Stimulated activated CD8-positive, alpha-beta memory T cell treated with anti-CD3 and anti-CD28 coated beads, Interleukin-2, amount 100 ng/mL, for 1 hour (primary cell): ENCODE measurements around the gene SERPINB5.

ENCODE experiments used
- DNase-seq, 2 donors: peaks; one replicate each; pipeline ENCODE4 v3.0.0-alpha.2; 2020; ENCODE audit warnings: low read depth in 2 of 2

SERPINB5 gene

DNA sequence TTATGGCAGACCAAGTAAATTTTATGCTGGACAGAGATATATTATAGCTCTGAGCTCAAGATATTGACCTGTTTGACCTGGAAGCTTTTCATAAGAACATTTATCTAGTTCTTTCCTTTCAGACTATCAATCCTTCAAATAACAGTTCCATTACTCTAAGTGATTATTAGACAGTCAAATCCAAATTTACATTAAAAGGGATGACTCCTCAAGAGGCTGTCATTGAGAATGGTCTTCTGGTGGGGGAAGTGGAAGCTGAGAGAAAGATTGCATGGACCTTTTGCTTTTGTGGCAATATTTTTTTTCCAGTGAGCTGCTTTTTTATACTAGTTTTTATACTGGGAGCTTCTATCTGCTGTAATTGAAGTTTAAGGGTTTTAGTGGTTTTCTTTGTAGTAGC, 50.5 kb downstream of the SERPINB5 start:
- no peak for DNase-seq

DNA sequence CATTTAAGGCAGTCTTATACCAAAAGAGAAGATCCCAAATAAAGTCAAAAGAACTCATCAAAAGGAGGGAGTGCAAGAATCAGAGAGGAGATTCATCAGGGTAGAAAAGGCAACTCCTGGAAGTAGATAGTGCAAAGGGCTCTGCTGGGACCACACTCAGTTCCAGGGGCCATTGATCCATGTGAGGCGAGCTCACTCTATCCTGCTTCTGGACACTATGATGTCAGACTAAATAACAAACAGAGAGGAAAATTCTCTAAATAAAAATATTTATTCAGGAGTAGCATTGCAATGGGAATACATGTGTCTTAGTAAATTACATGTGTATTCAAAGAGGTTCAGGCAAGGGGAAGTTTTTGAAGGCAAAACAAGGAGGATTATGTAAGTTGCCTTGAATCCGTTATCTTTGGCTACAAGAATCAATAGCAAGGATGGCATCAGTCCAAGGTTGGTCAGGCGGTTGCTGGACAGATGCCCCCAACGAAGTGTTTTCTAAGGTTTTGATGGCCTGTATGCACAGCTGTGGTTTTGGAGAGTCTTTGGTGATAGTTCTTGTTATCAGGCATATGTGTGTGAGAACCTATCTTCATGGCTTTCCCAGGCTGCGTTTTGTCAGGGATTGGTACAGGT, 52.2 kb downstream of the SERPINB5 start:
- DNase-seq, result no peak

DNA sequence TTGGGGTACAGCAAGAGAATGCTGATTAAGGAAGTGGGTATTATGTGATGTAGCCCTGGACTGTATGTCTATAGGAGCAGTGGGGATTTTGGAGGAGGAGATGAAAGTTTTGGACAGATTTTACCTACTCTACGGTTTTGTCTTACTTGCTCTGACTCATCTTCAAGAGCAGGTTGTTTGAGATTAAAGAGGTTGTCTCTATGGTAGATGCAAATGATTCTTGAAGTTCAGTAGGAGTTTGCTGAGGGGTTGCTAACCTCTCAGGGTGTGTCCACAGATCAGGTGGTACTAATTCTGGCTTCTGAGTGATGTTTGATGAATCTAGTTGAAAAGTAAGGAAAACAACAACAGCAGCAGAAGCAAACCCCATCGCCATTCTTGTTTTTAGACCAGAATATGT, 55.7 kb downstream of the SERPINB5 start:
- no peak for DNase-seq

DNA sequence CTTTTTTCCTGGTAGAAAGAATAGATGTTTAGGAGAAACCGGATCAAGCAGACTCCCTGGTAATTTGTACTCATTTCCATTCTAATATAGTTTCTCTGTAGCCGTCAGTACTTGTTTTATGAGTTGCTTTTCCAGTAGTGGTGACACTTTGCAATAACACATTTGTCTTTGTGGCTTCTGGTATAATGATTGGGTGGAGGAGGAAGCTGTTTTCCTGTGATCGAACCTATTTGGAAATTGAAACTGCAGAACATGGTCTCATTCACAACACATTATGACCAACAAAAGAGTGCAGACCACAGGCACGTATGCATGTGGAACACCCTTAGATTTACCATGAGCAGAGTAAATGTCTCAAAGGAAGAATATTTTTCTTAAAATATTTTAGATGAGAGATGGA, 57.9 kb downstream of the SERPINB5 start:
- no peak for DNase-seq

DNA sequence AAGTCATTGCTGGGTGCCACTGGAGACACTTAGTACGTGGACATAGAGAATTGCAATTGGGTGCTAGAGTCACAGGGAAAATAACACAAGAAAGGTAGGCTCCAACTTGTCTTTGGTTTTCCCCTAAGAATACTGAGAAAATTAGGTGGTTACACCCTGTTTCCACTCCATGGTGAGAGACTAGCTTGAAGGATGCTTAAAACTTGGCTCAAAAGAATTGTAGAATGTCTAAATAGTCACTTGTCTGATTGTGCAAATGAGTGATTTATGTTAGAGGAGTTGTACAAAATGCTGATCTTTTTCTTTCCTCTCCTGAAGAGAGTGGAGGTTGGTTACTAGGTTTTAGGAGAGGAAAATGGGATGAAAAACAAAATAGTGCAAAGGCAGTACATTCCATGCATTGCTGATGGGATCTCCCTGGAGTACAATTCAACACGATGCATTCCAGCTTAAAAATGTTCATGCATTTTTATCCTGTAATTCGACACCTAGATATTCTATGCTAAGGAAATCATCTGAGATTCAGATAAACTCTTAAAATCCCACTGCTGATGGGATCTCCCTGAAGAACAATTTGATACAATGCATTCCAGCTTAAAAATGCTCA, 63.2 kb downstream of the SERPINB5 start:
- DNase-seq, result no peak

DNA sequence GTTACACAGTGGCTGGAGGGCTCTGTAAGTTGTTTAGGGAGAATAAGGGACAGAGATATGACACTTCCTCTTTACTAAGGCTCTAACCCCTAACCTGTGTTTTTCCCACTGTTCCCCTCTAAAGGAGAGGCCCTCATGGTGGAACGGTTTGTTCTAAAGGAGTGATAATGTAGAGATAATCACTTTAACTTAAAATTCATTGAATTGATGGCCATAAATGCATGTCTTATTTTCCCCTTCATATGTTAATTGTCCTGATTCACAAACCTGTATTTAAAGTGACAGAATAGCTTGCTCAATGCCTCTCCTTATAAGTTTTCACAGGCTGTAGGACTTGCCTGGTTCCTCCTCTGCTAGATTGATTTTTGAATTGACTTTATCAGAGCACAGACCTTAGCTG, 65.3 kb downstream of the SERPINB5 start, which contains the start of gene SERPINB12:
Gene SERPINB12, plus strand, starts transcription at position 301 of the 400 bp plus-strand sequence. CDS start 13,791 bp downstream, outside the sequence.
- no peak for DNase-seq

GRCh38 chr18:63544017-63544416, 67.3 kb downstream of the SERPINB5 start:
- DNase-seq, result no peak

DNA sequence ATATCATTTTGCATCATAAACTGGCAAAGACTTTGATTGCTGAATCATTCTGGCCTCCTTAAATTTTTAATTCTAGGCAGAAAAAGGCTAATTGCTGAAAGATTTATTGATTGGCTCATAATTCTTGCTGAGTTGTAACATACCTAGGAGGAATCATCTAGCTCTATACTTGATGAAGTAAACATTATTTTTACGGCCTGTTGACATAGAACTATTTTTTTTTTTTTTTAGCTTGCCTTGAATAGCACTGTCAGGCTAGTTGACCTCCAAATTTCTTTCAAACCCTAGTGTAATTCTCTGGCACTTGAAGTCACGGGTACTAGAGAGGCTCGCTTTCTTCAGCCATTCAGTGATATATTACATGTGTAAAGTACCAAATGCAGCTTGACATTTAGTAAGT, 68.2 kb downstream of the SERPINB5 start:
- no peak for DNase-seq

DNA sequence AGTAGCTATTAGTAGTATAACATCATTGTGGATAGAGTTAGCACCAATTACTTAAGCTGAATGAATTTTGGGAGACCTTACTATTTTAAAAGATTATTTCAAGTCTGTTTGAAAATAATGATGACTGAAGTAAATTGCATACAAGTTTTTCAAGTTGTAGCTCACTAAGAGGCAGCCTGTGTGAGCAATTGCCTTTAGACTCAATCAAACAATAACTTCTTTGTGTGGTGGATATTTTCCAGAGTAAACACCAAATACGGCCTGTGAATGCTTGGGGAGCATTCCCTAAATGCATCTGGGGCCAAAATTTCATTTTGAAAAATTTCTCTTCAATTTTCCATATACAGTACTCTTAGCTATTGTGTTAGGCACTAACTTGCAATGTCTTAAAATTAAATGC, 73.3 kb downstream of the SERPINB5 start:
- DNase-seq, result no peak

DNA sequence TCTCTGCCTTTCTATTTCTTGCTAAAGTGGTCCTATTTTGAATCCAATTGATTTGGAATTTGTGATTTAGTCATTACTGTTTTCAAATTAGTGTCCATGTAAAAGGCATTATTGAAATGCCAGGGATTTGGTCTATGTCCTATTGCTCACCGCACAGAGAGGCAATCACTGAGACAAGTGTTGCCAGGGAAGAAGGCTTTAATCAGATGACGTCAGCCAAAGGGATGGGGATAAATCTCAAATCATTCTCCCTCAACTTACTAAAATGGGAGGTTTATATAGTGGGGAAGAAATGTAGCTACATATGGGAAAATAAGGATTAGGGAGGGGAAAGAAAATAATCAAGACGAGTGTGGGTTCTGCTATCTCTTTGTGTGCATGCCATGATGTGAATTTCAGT, 75.0 kb downstream of the SERPINB5 start:
- no peak for DNase-seq

DNA sequence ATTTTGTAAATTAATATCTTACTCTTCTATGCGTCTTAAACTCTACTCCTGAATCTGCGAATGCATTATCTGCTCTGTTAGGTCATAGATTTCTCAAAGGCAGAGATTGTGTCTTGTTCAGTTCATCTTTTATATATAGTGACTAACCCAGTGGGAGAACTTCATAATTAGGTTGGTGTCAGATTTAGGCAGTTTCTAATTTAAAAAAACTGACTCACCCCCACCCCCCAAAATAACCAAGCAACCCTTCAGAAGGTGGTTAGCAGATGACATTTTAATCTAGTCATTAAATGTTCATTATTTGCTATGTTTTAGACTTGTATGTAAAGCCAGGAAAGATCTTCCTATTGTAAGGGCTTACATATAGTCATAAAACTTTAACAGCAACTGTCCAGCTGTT, 75.8 kb downstream of the SERPINB5 start:
- DNase-seq, result no peak

GRCh38 chr18:63553081-63553480, 76.3 kb downstream of the SERPINB5 start:
- no peak for DNase-seq
